ENCODE measurements around the gene SLC23A1.

DNA sequence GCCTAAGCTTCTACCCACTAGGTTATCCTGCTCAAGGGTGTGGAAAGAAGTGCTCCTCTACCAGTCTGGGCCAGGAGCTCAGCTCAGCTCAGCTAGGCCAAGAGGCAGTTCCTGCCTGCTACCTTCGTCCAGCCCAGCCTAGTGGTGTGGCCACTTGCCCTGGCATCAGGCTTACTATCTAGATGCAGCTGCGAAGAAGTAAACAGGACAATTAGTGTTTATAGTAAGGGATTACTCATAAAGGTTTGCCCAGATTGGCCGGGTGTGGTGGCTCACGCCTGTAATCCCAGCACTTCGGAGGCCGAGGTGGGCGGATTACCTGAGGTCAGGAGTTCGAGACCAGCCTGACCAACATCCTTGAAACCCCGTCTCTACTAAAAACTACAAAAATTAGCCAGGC is 33.6 kb upstream of the SLC23A1 start:
- TF ChIP-seq EZH2 (IDR thresholded peaks at IDR 0.05; ENCODE audit: insufficient read depth, low read length) = no peak
- TF ChIP-seq, protein P1, sequence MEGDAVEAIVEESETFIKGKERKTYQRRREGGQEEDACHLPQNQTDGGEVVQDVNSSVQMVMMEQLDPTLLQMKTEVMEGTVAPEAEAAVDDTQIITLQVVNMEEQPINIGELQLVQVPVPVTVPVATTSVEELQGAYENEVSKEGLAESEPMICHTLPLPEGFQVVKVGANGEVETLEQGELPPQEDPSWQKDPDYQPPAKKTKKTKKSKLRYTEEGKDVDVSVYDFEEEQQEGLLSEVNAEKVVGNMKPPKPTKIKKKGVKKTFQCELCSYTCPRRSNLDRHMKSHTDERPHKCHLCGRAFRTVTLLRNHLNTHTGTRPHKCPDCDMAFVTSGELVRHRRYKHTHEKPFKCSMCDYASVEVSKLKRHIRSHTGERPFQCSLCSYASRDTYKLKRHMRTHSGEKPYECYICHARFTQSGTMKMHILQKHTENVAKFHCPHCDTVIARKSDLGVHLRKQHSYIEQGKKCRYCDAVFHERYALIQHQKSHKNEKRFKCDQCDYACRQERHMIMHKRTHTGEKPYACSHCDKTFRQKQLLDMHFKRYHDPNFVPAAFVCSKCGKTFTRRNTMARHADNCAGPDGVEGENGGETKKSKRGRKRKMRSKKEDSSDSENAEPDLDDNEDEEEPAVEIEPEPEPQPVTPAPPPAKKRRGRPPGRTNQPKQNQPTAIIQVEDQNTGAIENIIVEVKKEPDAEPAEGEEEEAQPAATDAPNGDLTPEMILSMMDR (IDR thresholded peaks at IDR 0.05; ENCODE audit: insufficient read depth, low read depth, low read length) = no peak
